H9 (cell line): ENCODE data around the gene FSTL1. TPM values are rescaled to one million over a fixed set of nuclear protein-coding genes. Genes with fewer than 3 reads are reported as not detected.

ENCODE experiments used
- DNase-seq: peaks from one replicate; pipeline ENCODE4 v3.0.0-alpha.2; 2017
- H2AFZ ChIP-seq: one replicate; pipeline ENCODE4 v1.6.1; 2013; ENCODE audit warnings: mild to moderate bottlenecking, low read length, control low read depth, moderate library complexity
- H2AK5ac ChIP-seq: 2 replicates; pipeline ENCODE4 v1.6.1; 2013; ENCODE audit warnings: low read length, control low read depth, mixed read lengths; ENCODE audit not compliant: insufficient read length
- H2BK120ac ChIP-seq: one replicate; pipeline ENCODE4 v1.6.1; 2013; ENCODE audit warnings: low read depth, mild to moderate bottlenecking, low read length, control low read depth, inconsistent platforms; ENCODE audit not compliant: poor library complexity, severe bottlenecking
- H2BK12ac ChIP-seq: 2 replicates; pipeline ENCODE4 v1.6.1; 2013; ENCODE audit warnings: low read length, control low read depth, mixed read lengths, low read depth; ENCODE audit not compliant: insufficient read length
- H2BK15ac ChIP-seq: 2 replicates; pipeline ENCODE4 v1.6.1; 2013; ENCODE audit warnings: low read depth, low read length, control low read depth
- H2BK20ac ChIP-seq: one replicate; pipeline ENCODE4 v1.6.1; 2013; ENCODE audit warnings: low read depth, mild to moderate bottlenecking, low read length, control low read depth, inconsistent platforms; ENCODE audit not compliant: poor library complexity, severe bottlenecking
- H2BK5ac ChIP-seq: 2 replicates; pipeline ENCODE4 v1.6.1; 2013; ENCODE audit warnings: low read length, control low read depth, mixed read lengths; ENCODE audit not compliant: insufficient read length
- H3K14ac ChIP-seq: 2 replicates; pipeline ENCODE4 v1.6.1; 2013; ENCODE audit warnings: low read length, control low read depth; ENCODE audit not compliant: insufficient read depth
- H3K18ac ChIP-seq: 2 replicates; pipeline ENCODE4 v1.6.1; 2013; ENCODE audit warnings: low read depth, mild to moderate bottlenecking, mixed read lengths, low read length, control low read depth; ENCODE audit not compliant: insufficient read length
- H3K23ac ChIP-seq: 2 replicates; pipeline ENCODE4 v1.6.1; 2013; ENCODE audit warnings: low read length, control low read depth, mixed read lengths, low read depth; ENCODE audit not compliant: insufficient read length
- H3K23me2 ChIP-seq: 2 replicates; pipeline ENCODE4 v1.6.1; 2013; ENCODE audit warnings: low read depth, mild to moderate bottlenecking, mixed read lengths, low read length, control low read depth; ENCODE audit not compliant: insufficient read length, poor library complexity, severe bottlenecking
- H3K27ac ChIP-seq: 2 replicates; pipeline ENCODE4 v1.5.1; 2013; ENCODE audit warnings: low read length, control low read depth, mixed read lengths, low read depth; ENCODE audit not compliant: insufficient read length
- H3K27me3 ChIP-seq: 2 replicates; pipeline ENCODE4 v1.6.1; 2013; ENCODE audit warnings: low read length, control low read depth, inconsistent platforms; ENCODE audit not compliant: insufficient read depth
- H3K4ac ChIP-seq: 2 replicates; pipeline ENCODE4 v1.6.1; 2013; ENCODE audit warnings: low read depth, mild to moderate bottlenecking, control low read depth, inconsistent platforms, low read length, moderate library complexity
- H3K4me1 ChIP-seq: 2 replicates; pipeline ENCODE4 v1.6.1; 2013; ENCODE audit warnings: low read length, control low read depth, inconsistent platforms; ENCODE audit not compliant: insufficient read depth
- H3K4me2 ChIP-seq: 2 replicates; pipeline ENCODE4 v1.6.1; 2013; ENCODE audit warnings: low read length, control low read depth, mixed read lengths; ENCODE audit not compliant: insufficient read length, insufficient read depth
- H3K56ac ChIP-seq: 2 replicates; pipeline ENCODE4 v1.6.1; 2013; ENCODE audit warnings: low read depth, mild to moderate bottlenecking, mixed read lengths, low read length, control low read depth; ENCODE audit not compliant: insufficient read length
- H3K79me1 ChIP-seq: 2 replicates; pipeline ENCODE4 v1.6.1; 2013; ENCODE audit warnings: low read depth, mild to moderate bottlenecking, moderate library complexity, low read length, control low read depth, inconsistent platforms; ENCODE audit not compliant: insufficient read depth, poor library complexity, severe bottlenecking
- H3K79me2 ChIP-seq: 2 replicates; pipeline ENCODE4 v1.6.1; 2013; ENCODE audit warnings: low read length, control low read depth, inconsistent platforms; ENCODE audit not compliant: insufficient read depth
- H3K9ac ChIP-seq: 2 replicates; pipeline ENCODE4 v1.6.1; 2013; ENCODE audit warnings: low read length, control low read depth, mixed read lengths; ENCODE audit not compliant: insufficient read length; ENCODE audit errors: extremely low read depth
- H3K9me3 ChIP-seq: one replicate; pipeline ENCODE4 v1.6.1; 2013; ENCODE audit warnings: low read depth, low read length, inconsistent platforms; ENCODE audit not compliant: control insufficient read depth
- H3T11ph ChIP-seq: one replicate; pipeline ENCODE4 v1.6.1; 2013; ENCODE audit warnings: mild to moderate bottlenecking, low read length, control low read depth, inconsistent platforms
- H4K20me1 ChIP-seq: one replicate; pipeline ENCODE4 v1.6.1; 2013; ENCODE audit not compliant: control insufficient read depth, insufficient read length, insufficient read depth
- H4K5ac ChIP-seq: 2 replicates; pipeline ENCODE4 v1.6.1; 2013; ENCODE audit warnings: low read depth, mild to moderate bottlenecking, mixed read lengths, low read length, control low read depth; ENCODE audit not compliant: insufficient read length
- H4K8ac ChIP-seq: replicated peaks from 2 replicates; pipeline ENCODE4 v1.6.1; 2013; ENCODE audit warnings: low read length, control low read depth, mixed read lengths, low read depth; ENCODE audit not compliant: insufficient read length
- H4K91ac ChIP-seq: 2 replicates; pipeline ENCODE4 v1.6.1; 2013; ENCODE audit warnings: low read depth, mild to moderate bottlenecking, moderate library complexity, mixed read lengths, low read length, control low read depth; ENCODE audit not compliant: insufficient read length
- H3K27ac Mint-ChIP-seq, 3 experiments: 2 replicates in 2 of 3; 3 replicates in 1 of 3; pipeline ENCODE4 v1.8.0; 2020 to 2021; ENCODE audit warnings: mixed read lengths in 3 of 3, mild to moderate bottlenecking in 1 of 3, moderate library complexity in 1 of 3
- H3K27me3 Mint-ChIP-seq: 2 replicates; pipeline ENCODE4 v1.8.0; 2021; ENCODE audit warnings: low read depth, mild to moderate bottlenecking, moderate library complexity, mixed read lengths
- H3K36me3 Mint-ChIP-seq, 3 experiments: 2 replicates in 2 of 3; 3 replicates in 1 of 3; pipeline ENCODE4 v1.8.0; 2020 to 2021; ENCODE audit warnings: low read depth in 3 of 3, mixed read lengths in 3 of 3; ENCODE audit not compliant: insufficient read depth in 1 of 3
- H3K4me1 Mint-ChIP-seq, 2 experiments: 2 replicates each; pipeline ENCODE4 v1.8.0; 2020; ENCODE audit warnings: mixed read lengths in 2 of 2
- H3K4me3 Mint-ChIP-seq, 2 experiments: 2 replicates in 1 of 2; 3 replicates in 1 of 2; pipeline ENCODE4 v1.8.0; 2020 to 2021; ENCODE audit warnings: mild to moderate bottlenecking in 2 of 2, mixed read lengths in 2 of 2, moderate library complexity in 1 of 2
- H3K9me3 Mint-ChIP-seq, 2 experiments: 2 replicates in 1 of 2; 3 replicates in 1 of 2; pipeline ENCODE4 v1.8.0; 2020; ENCODE audit warnings: mild to moderate bottlenecking in 2 of 2, mixed read lengths in 2 of 2, moderate library complexity in 1 of 2
- total RNA-seq: library from RNA; stranded (reverse); gene quantifications from 2 replicates; pipeline ENCODE4 v1.2.1, GENCODE V29; 2021
- TF ChIP-seq, protein P1 (sequence below): fragments of 200-600 bp; sonication (generic); conservative IDR thresholded peaks from 3 replicates; pipeline ENCODE4 v1.8.0; 2021; ENCODE audit warnings: antibody characterized with exemption, mild to moderate bottlenecking

The FSTL1 gene
- total RNA-seq, 1 experiment from 2014 or later, result 326 TPM

DNA sequence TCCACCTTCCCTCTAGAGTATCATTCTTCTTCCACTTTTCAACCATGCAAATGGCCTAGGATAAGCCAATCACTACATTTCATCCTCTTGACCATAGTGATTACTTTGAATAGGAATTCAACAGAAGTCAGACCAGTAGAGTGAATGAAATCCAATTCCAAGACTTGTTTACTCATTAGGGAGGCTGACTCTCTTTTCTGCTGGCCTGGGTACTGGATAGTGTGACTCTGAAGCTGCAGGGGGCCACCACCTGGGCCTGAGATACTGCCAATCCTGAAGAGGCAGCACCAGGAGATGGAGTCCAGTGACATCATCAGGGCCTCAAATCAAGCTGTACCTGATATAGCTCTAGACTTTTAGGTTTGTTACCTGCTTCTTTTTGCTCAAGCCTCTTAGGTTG lies 7.0 kb upstream of the FSTL1 start:
- Histone ChIP-seq H4K91ac (no peak overlapping the region), H2BK20ac (no peak overlapping the region), H3K14ac (no peak overlapping the region), H2BK12ac (no peak overlapping the region), H2AK5ac (no peak overlapping the region), H3K18ac (no peak overlapping the region), H2BK15ac (no peak overlapping the region), H3K23me2 (no peaks in the 10 kb centered on the region), H3K56ac (no peak overlapping the region), H2AFZ (no peak overlapping the region), H2BK120ac (no peak overlapping the region), H3K79me1 (no peaks in the 10 kb centered on the region), H4K5ac (no peak overlapping the region), H3K79me2 (no peaks in the 10 kb centered on the region), H3K4me1 (peaks cover 9% of the 10 kb centered on the region), H4K20me1 (no peaks in the 10 kb centered on the region), H3K27me3 (no peaks in the 10 kb centered on the region), H3K9ac (no peak overlapping the region), H3K23ac (no peak overlapping the region), H4K8ac (no peak overlapping the region), H3K4ac (no peak overlapping the region), H3K9me3 (no peaks in the 10 kb centered on the region), H3K4me2 (no peak overlapping the region), H3K27ac (no peak overlapping the region), H3T11ph (no peak overlapping the region), H2BK5ac (no peak overlapping the region)
- peaks cover 21 to 26% of the 10 kb centered on the region in 2 experiments for H3K4me1 Mint-ChIP-seq
- TF ChIP-seq, protein P1, sequence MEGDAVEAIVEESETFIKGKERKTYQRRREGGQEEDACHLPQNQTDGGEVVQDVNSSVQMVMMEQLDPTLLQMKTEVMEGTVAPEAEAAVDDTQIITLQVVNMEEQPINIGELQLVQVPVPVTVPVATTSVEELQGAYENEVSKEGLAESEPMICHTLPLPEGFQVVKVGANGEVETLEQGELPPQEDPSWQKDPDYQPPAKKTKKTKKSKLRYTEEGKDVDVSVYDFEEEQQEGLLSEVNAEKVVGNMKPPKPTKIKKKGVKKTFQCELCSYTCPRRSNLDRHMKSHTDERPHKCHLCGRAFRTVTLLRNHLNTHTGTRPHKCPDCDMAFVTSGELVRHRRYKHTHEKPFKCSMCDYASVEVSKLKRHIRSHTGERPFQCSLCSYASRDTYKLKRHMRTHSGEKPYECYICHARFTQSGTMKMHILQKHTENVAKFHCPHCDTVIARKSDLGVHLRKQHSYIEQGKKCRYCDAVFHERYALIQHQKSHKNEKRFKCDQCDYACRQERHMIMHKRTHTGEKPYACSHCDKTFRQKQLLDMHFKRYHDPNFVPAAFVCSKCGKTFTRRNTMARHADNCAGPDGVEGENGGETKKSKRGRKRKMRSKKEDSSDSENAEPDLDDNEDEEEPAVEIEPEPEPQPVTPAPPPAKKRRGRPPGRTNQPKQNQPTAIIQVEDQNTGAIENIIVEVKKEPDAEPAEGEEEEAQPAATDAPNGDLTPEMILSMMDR, result no peak
- H3K36me3 Mint-ChIP-seq, result peaks cover 0 to 4% (median 3%) of the 10 kb centered on the region in 3 experiments; a peak in 3 of 7 replicates
- no peaks in the 10 kb centered on the region; the same call in 1 of the 2 replicates for H3K27me3 Mint-ChIP-seq
- no peak for DNase-seq
- H3K4me3 Mint-ChIP-seq, result no peak overlapping the region
- H3K27ac Mint-ChIP-seq, result no peak overlapping the region
- H3K9me3 Mint-ChIP-seq, result peaks cover 4 to 7% of the 10 kb centered on the region in 2 experiments
